ENCODE results near the gene WDR74.
"Not testable (repeated sequence)": the region's sequence is repeated elsewhere in the genome, so short reads cannot be mapped to it uniquely, and the experiment has no call there.

Gene WDR74

GRCh38 chr11:62839050-62839945 lies at the start of gene WDR74:
WDR74 (minus strand) TSS chr11:62839590; CDS start chr11:62839570, 20 bp downstream.
- peak; percentile 93 for DNase-seq

- no peak for DNase-seq
Measured at GRCh38 chr11:62889126-62889483, 49.7 kb upstream of the WDR74 start.

- DNase-seq, result no peak
Measured at GRCh38 chr11:62888406-62888805, 49.0 kb upstream of the WDR74 start.

- DNase-seq, result no peak
Measured at GRCh38 chr11:62885137-62885750, 45.9 kb upstream of the WDR74 start.

GRCh38 chr11:62883673-62884072 lies 44.3 kb upstream of the WDR74 start:
- DNase-seq, result no peak

- no peak for DNase-seq
Measured at GRCh38 chr11:62882788-62883501, 43.6 kb upstream of the WDR74 start.

GRCh38 chr11:62882431-62882749 lies 43.0 kb upstream of the WDR74 start:
- DNase-seq, result no peak

- DNase-seq, result peak; percentile 93
Measured at GRCh38 chr11:62881579-62882430, 42.4 kb upstream of the WDR74 start.

- peak; percentile 92 for DNase-seq
Measured at GRCh38 chr11:62880803-62881578, 41.6 kb upstream of the WDR74 start, which contains the start of gene SLC3A2. SLC3A2 (plus strand) TSS chr11:62880896; CDS start chr11:62881024, 128 bp downstream.

GRCh38 chr11:62880231-62880802 lies 40.9 kb upstream of the WDR74 start:
- DNase-seq, result no peak

- DNase-seq, result no peak
Measured at GRCh38 chr11:62879235-62879978, 40.0 kb upstream of the WDR74 start.

- no peak for DNase-seq
Measured at GRCh38 chr11:62876712-62877111, 37.3 kb upstream of the WDR74 start.

GRCh38 chr11:62875698-62876478 lies 36.5 kb upstream of the WDR74 start:
- no peak for DNase-seq

GRCh38 chr11:62874851-62875250 lies 35.5 kb upstream of the WDR74 start:
- DNase-seq, result no peak

- DNase-seq, result no peak
Measured at GRCh38 chr11:62865635-62866034, 26.2 kb upstream of the WDR74 start.

- DNase-seq, result no peak
Measured at GRCh38 chr11:62863687-62864335, 24.4 kb upstream of the WDR74 start.

- DNase-seq, result not testable (repeated sequence)
Measured at GRCh38 chr11:62861564-62862192, 22.3 kb upstream of the WDR74 start.

- no peak for DNase-seq
Measured at GRCh38 chr11:62860835-62861563, 21.6 kb upstream of the WDR74 start.

Data from NCI-H2029 (cell line).